ENCODE results near the gene KLF16.

KLF16 gene

GRCh38 chr19:1854039-1854541 lies 9.3 kb downstream of the KLF16 start:
- DNase-seq: no peak

DNA sequence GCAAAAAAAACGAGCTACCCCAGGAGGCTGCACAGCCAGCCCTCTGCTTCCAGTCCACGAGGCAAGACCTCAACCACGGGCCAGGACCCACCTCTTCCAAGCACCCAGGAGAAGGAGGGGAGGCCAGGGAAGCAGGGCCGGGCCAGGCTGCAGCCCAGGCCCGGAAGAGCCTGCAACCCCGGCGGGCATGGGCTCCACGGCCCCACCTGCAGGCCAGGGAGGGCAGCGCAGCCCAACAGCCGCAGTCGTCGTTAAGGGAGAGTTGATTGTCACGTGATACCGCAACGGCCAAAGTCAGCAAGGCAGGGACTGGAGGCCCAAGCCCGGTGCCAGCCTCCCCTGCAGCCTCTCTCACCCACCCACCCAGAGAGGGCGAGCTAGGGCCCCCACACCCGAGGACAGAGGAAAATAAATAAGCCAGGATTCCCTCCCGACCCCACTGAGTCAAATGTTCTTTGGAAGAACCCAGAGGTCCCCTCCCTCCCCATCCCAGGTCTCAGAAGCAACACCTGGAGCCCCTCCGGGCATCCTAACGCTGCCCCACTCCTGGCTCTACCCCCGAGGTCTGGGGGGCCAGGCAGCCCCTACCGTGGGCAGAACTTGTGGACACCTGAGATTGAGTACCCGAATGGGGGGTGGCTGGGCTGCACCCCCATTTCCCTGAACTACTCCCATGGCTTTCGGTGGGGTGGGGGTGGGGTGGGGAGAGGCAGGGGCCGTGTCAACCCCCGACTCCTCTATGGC lies 9.9 kb downstream of the KLF16 start:
- DNase-seq: peak; percentile 93

DNA sequence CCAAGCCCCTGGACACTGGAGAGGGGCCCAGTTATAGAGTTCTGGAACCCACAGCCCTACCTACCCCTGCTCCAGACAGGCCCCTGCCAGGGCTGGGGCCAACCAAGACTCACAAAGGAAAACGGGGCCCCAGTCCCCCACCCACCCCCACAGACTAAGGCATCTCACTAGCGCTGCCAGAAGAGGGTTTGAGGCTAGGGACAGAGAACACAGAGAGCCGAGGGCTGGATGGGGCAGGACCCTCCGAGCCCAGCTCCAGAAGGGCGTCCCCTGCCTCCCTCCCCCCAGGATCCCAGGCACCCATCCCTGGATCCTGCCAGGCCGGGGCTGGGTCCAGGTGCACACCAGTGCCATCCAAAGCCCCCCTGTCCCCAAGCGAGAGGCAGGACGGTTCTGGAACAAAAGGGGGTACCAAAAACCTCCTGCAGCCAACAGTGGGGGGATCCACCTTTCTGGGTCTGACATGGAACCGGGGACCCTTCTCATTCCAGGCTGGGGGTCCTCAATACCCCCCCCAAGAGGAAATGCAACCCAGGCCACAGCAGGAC lies 10.7 kb downstream of the KLF16 start:
- no peak for DNase-seq

GRCh38 chr19:1851654-1852580 lies 11.5 kb downstream of the KLF16 start:
- DNase-seq: peak; percentile 64

DNA sequence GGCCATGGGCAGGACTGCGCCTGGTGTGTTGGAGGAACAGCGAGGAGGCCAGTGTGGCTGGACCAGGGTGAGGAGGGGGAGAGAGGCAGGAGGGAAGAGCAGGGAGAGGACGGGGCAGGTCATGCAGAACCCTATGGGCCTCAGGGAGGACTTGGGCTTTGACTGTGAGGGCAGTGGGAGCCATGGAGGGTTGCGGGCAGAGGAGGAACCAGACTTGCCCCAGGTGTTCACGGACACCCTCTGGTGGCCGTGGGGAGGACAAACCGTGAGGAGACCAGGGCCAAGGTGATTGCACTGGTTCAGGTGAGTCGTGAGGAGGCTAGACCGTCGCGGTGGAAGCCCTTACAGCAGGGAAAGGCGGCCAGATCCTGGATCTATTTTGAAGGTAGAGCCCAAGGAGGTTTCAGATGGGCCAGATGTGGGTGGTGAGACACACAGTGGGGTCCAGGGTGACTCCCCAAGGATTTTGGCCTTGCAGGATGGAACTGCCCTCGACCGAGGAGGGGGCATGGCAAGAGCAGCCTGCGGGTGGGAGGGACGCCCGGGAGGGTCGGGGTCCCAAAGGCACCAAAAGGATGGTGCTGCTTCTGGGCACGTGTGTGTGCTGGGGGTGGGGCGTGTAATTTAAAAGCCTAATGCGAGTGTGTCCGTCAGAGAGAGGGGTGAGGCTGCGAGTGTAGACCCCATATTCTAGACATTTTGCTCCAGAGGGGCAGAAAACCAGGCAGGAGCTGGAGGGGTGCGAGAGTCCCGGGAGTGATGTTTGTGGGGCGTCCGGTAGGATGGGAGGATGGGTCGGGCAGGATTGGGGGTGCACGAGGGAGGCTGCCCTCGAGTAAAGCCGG lies 12.3 kb downstream of the KLF16 start:
- no peak for DNase-seq

DNA sequence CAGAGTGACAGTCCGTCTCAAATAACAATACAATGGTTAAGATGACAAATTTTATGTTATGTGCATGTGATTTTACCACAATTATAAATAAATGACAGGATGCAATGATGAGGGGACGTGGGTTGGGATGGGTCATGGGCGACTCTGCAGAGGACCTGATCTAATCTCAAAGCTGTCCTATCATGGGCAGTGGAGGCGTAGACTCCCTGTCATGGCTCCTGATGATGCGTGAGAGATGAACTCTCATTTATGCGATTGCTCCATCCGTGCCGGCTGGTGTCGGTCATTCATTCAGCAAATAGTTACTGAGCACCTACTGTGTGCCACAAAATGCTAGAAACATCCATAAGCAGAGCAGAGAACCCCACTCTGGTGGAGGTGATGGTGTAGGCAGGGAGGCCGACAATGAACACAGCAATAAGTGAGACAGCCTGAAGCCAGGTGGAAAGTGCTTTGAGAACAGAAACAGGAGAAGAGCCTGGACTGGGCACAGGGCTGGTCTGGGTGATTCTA lies 13.4 kb downstream of the KLF16 start:
- no peak for DNase-seq

DNA sequence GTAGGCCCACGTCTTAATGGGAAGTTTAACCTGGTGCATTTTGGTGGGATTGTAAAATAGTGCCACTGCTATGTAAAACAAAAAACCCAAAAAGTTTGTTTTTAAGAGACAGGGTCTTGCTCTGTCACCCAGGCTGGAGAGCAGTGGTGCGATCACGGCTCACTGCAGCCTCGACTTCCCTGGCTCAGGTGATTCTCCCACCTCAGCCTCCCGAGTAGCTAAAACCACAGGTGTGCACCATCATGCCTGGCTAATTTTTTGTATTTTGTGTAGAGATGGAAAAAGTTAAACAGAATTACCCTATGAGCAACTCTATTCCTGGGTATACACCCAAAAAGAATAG lies 14.3 kb downstream of the KLF16 start:
- no peak for DNase-seq

GRCh38 chr19:1848399-1849131 lies 14.8 kb downstream of the KLF16 start, which contains the start of gene REXO1:
REXO1 (minus strand) TSS chr19:1848483; CDS start chr19:1848358, 125 bp downstream.
- DNase-seq: peak; percentile 95

DNA sequence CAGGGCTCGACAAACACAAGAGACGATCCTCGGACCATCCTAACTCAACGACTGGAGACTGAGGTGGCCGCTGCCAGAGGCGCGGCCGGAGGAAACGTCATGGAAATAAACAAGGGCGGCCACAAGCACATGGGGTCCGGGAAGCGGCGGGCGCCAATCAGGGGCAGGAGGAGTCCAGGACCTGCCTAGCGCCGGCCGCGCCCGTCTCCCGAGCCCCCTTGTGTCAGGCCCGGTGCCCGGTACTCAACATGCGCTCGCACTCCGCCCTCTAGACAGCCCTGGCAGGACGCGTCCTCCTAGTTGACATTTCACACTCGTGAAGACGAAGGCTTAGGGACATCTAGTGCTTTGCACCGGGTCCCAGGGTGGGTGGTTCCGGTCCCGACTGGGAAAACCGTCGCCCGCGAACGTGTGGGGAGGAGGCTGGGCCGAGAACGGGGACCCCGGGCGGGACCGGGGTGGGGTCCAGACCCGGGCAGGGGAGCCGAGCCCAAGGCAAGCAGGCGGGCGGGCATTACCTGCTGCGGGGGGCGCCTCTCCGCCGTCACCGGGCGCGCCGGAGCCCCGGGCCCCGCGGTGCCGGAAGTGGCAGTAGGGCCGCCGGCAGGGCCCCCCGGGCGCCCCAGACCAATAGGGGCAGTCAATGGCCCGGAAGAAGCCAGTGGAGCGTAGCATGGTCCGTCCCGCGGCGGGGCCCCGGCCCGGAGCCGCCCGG lies 15.5 kb downstream of the KLF16 start:
- DNase-seq: peak; percentile 74

DNA sequence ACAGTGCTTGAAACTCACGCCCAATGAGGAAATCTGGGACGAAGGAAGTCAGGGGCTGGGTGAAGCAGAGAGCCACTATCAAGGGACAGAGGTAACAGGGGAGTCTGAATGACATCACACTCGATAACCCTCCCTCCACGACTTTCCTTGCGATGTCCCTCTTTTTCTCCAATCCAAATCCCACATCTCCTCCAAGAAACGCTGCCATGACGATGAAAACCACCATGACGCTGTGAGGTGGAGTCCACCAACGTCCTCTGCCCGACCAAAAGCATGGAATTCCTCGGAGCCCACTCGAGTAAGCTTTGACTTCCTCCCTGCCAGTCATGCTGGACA lies 16.1 kb downstream of the KLF16 start:
- DNase-seq: no peak

- DNase-seq: no peak
Measured at GRCh38 chr19:1846517-1847204, 16.7 kb downstream of the KLF16 start.

GRCh38 chr19:1845642-1846041 lies 17.7 kb downstream of the KLF16 start:
- no peak for DNase-seq

GRCh38 chr19:1845125-1845515 lies 18.3 kb downstream of the KLF16 start:
- no peak for DNase-seq

DNA sequence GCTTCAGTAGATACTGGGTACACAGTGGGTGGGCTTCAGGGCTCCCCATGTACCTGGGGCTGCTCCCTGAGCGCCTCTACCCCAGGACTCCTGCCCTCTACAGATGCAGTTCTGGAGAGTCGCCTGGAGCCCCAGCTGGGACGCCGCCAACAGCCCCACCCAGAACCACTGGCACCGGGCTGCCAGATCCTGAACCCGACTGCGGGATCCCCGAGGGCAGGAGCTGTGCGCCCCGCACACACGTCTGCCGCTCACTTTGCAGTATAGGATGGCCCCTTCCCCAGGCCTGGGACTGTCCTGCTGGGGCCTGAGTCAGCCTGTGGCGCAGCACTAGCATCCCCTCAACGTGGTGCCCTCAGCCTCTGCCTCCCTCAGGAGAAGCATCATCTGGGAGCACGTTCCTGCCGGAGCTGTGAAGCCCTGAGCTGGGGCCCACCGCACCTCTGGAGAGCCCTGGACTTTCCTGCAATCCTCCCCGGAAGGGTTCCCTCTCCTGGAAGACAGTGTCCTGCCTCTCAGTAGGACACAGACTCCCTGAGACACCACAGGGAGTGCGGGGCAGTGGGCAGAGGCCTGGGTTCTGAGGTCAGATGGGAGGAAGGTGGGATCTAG lies 18.8 kb downstream of the KLF16 start:
- peak; percentile 51 for DNase-seq

DNA sequence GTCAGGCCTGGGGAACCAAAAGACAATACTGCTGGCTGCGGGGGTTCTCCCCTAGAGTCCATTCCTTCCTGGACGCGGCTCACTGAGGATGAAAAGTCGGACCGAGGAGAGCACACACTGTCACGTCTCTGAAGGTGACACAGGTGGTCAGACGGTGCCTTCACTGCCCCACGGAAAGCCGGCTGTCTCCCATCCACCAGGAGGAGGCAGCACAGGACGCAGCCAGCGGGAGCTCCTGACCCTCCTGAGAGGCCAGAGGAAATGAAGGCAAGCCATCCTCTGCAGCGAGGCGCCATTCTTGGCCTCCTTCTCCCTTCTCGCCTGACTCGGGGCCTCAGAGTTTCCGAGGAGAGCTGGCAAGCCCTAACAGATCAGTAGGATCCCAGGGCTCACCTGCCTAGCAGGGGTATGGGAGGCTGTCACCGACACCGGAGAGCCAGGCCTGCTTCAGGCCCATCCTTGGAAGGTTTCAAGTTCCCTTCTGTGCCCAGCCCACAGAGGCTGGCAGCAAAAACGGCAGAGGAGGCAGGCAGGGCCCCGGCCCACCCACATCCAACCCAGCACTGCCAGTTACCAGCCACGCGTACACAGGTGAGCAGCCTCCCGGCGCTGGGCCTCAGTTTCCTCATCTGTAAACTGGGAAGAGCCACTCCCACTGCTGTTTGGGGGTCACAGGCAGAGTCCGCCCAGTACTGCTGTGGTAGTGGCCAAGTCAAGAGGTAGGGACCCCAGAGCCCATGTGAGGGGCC lies 19.6 kb downstream of the KLF16 start:
- DNase-seq: no peak

GRCh38 chr19:1843116-1843515 lies 20.3 kb downstream of the KLF16 start:
- DNase-seq: no peak

DNA sequence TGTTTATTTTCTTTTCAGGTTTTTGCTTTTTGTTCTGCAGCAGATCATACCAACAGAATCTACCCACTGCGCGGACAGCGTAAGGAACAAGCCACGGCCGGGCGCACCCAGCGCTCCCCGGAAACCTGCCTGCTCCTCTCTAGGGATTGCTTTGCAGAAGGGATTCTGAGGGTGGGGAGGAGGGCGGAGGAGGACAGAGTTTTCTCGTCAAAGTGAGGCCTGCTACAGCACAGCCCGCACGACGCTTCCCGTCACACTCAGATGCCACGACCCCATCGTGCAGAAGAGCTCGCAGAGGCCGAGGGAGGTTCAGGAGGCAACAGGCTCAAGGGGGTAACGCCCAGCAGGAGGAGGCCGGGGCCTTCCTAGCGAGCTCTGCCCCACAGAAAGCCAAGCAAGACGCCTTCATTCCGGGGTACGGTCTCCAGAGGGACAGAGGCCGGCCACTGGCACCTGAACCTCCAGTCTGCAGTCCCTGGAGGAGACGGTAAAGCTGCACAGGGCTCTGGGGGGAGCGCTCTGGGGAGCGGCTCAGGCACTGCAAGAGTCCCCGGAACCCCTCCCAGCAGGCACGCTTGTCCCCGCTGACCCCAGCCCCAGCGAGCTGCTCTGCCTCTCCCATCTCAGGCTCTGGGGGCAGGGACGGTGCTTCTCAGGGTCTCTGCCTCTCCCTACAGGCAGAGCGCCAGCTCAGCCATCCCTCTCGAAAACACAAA lies 22.0 kb downstream of the KLF16 start:
- no peak for DNase-seq

GRCh38 chr19:1840541-1841115 lies 22.8 kb downstream of the KLF16 start:
- no peak for DNase-seq
